HEK293 (cell line): Measurements from ENCODE around the gene DOCK3.

Experiments
- CTCF ChIA-PET: fragments of 350-600 bp; formaldehyde crosslinking; extraction: SDS; loops from one replicate; lab custom pipeline; 2021; ENCODE audit warnings: antibody characterized with exemption; lab: Yijun Ruan, JAX
- POLR2A ChIA-PET: fragments of 300-600 bp; formaldehyde crosslinking; extraction: SDS; loops from one replicate; lab custom pipeline; 2020; ENCODE audit warnings: antibody characterized with exemption, inconsistent platforms; lab: Yijun Ruan, JAX
- H3K27ac ChIP-seq: fragments of 200-500 bp; sonication (Bioruptor generic); 2 replicates; pipeline ENCODE4 v1.5.1; 2014; ENCODE audit warnings: low read depth, low read length, control low read depth, inconsistent platforms; ENCODE audit errors: extremely low read depth
- H3K36me3 ChIP-seq, 2 experiments: fragments of 200-500 bp in 1 of 2; sonication (Bioruptor generic) in 1 of 2; 1 replicate in 1 of 2; 2 replicates in 1 of 2; pipeline ENCODE4 v1.5.1; 2014 to 2017; ENCODE audit warnings: inconsistent platforms in 2 of 2, low read length in 2 of 2; ENCODE audit not compliant: control insufficient read depth in 2 of 2, insufficient read depth in 1 of 2
- H3K4me1 ChIP-seq: fragments of 200-500 bp; sonication (Bioruptor generic); 2 replicates; pipeline ENCODE4 v1.5.1; 2014; ENCODE audit warnings: mild to moderate bottlenecking, low read length, inconsistent platforms; ENCODE audit not compliant: control insufficient read depth, insufficient read depth
- H3K4me3 ChIP-seq: 2 replicates; pipeline ENCODE4 v1.5.1; 2011; ENCODE audit warnings: low read depth, mild to moderate bottlenecking, control low read depth, low read length, moderate library complexity
- H3K9me3 ChIP-seq: fragments of 200-500 bp; sonication (Bioruptor generic); 2 replicates; pipeline ENCODE4 v1.5.1; 2014; ENCODE audit warnings: low read depth, low read length, inconsistent platforms; ENCODE audit not compliant: control insufficient read depth, insufficient read depth
- BCL11A ChIP-seq: fragments of 450-650 bp; formaldehyde crosslinking; IDR thresholded peaks from 2 replicates; pipeline ENCODE4 v1.5.1; 2016; ENCODE audit warnings: low read depth, missing biosample characterization, missing genetic modification characterization
- BCL6B ChIP-seq: fragments of 450-650 bp; formaldehyde crosslinking; IDR thresholded peaks from 2 replicates; pipeline ENCODE4 v1.5.1; 2017; ENCODE audit warnings: missing biosample characterization, missing genetic modification characterization
- EGR2 ChIP-seq: fragments of 450-650 bp; formaldehyde crosslinking; IDR thresholded peaks from 2 replicates; pipeline ENCODE4 v1.5.1; 2016; ENCODE audit warnings: low read depth, missing biosample characterization, missing genetic modification characterization
- ELK4 ChIP-seq: IDR thresholded peaks from 2 replicates; pipeline ENCODE4 v1.6.1; 2011; ENCODE audit warnings: mild to moderate bottlenecking, low read depth, low read length, borderline replicate concordance
- MZF1 ChIP-seq: fragments of 450-650 bp; formaldehyde crosslinking; IDR thresholded peaks from 2 replicates; pipeline ENCODE4 v1.5.1; 2017; ENCODE audit warnings: missing biosample characterization, missing genetic modification characterization, borderline replicate concordance
- PBX3 ChIP-seq: sonication (generic); formaldehyde crosslinking; IDR thresholded peaks from 2 replicates; pipeline ENCODE4 v1.8.1; 2022; ENCODE audit warnings: mild to moderate bottlenecking, moderate library complexity, missing genetic modification reagents
- REPIN1 ChIP-seq: fragments of 450-650 bp; formaldehyde crosslinking; IDR thresholded peaks from 2 replicates; pipeline ENCODE4 v1.5.1; 2017; ENCODE audit warnings: missing biosample characterization, missing genetic modification characterization, low read depth
- REST ChIP-seq: fragments of 450-650 bp; formaldehyde crosslinking; IDR thresholded peaks from 2 replicates; pipeline ENCODE4 v1.5.1; 2016; ENCODE audit warnings: missing biosample characterization, missing genetic modification characterization
- SCRT2 ChIP-seq: fragments of 450-650 bp; formaldehyde crosslinking; IDR thresholded peaks from 2 replicates; pipeline ENCODE4 v1.5.1; 2016; ENCODE audit warnings: missing biosample characterization, missing genetic modification characterization
- ZBTB26 ChIP-seq: fragments of 450-650 bp; formaldehyde crosslinking; optimal IDR thresholded peaks from 2 replicates; pipeline ENCODE3; 2016; ENCODE audit warnings: missing biosample characterization, mild to moderate bottlenecking, missing genetic modification characterization
- ZNF16 ChIP-seq: fragments of 450-650 bp; formaldehyde crosslinking; IDR thresholded peaks from 2 replicates; pipeline ENCODE4 v1.5.1; 2016; ENCODE audit warnings: low read depth, missing biosample characterization, missing genetic modification characterization
- ZNF324 ChIP-seq: fragments of 450-650 bp; formaldehyde crosslinking; IDR thresholded peaks from 2 replicates; pipeline ENCODE4 v1.5.1; 2016; ENCODE audit warnings: missing biosample characterization, missing genetic modification characterization
- ZNF473 ChIP-seq: fragments of 450-650 bp; formaldehyde crosslinking; IDR thresholded peaks from 2 replicates; pipeline ENCODE4 v1.5.1; 2017; ENCODE audit warnings: missing biosample characterization, missing genetic modification characterization
- ZNF514 ChIP-seq: fragments of 450-650 bp; formaldehyde crosslinking; IDR thresholded peaks from 2 replicates; pipeline ENCODE4 v1.5.1; 2016; ENCODE audit warnings: missing biosample characterization, missing genetic modification characterization
- ZNF544 ChIP-seq: fragments of 450-650 bp; formaldehyde crosslinking; IDR thresholded peaks from 2 replicates; pipeline ENCODE4 v1.5.0; 2017; ENCODE audit warnings: missing biosample characterization, missing genetic modification characterization
- ZNF596 ChIP-seq: fragments of 450-650 bp; IDR thresholded peaks from 2 replicates; pipeline ENCODE4 v1.5.0; 2018; ENCODE audit warnings: missing biosample characterization, mild to moderate bottlenecking, missing genetic modification characterization, moderate library complexity
- ZNF645 ChIP-seq: fragments of 450-650 bp; formaldehyde crosslinking; IDR thresholded peaks from 2 replicates; pipeline ENCODE4; 2016; ENCODE audit warnings: missing biosample characterization, missing genetic modification characterization
- ZNF664 ChIP-seq: fragments of 450-650 bp; formaldehyde crosslinking; IDR thresholded peaks from 2 replicates; pipeline ENCODE4 v1.5.1; 2016; ENCODE audit warnings: missing biosample characterization, missing genetic modification characterization
- ZSCAN4 ChIP-seq: fragments of 450-650 bp; formaldehyde crosslinking; IDR thresholded peaks from 2 replicates; pipeline ENCODE4 v1.5.1; 2017; ENCODE audit warnings: missing biosample characterization, missing genetic modification characterization
- ZSCAN5A ChIP-seq: fragments of 450-650 bp; formaldehyde crosslinking; IDR thresholded peaks from 2 replicates; pipeline ENCODE4 v1.5.1; 2016; ENCODE audit warnings: missing biosample characterization, missing genetic modification characterization

The DOCK3 gene

GRCh38 chr3:50737193-50737905 lies 62.6 kb downstream of the DOCK3 start:
- CTCF ChIA-PET, result interaction anchor here (0.8 kb wide), 1 partner anchor 121 kb away, joined by 3 read pairs; no protein-coding TSS in a partner anchor
- Histone ChIP-seq H3K36me3 (no peaks in the 10 kb centered on the region), H3K27ac (no peak overlapping the region), H3K9me3 (no peaks in the 10 kb centered on the region), H3K4me3 (no peak overlapping the region), H3K4me1 (no peaks in the 10 kb centered on the region)
- no peak for TF ChIP-seq ZNF473 (tag by site-specific recombination)
- TF ChIP-seq BCL6B (tag by site-specific recombination), result no peak
- TF ChIP-seq ZNF324, result no peak
- no peak for TF ChIP-seq ZNF16
- TF ChIP-seq BCL11A (tag by site-specific recombination), result no peak
- no peak for TF ChIP-seq ZNF596 (tag by site-specific recombination)
- no peak for TF ChIP-seq ZSCAN5A
- no peak for TF ChIP-seq ZSCAN4
- no peak for TF ChIP-seq ZNF514 (tag by site-specific recombination)
- POLR2A ChIA-PET, result no interaction called here

GRCh38 chr3:50737906-50738598 lies 63.3 kb downstream of the DOCK3 start:
- no peaks in the 10 kb centered on the region for H3K36me3 ChIP-seq
- H3K27ac ChIP-seq, result no peak overlapping the region
- no peak overlapping the region for H3K4me3 ChIP-seq
- ChIA-PET POLR2A (no interaction called here), CTCF (interaction anchor here (0.8 kb wide), 1 partner anchor 122 kb away, joined by 3 read pairs; no protein-coding TSS in a partner anchor)
- H3K4me1 ChIP-seq, result no peaks in the 10 kb centered on the region
- no peaks in the 10 kb centered on the region for H3K9me3 ChIP-seq
- TF ChIP-seq EGR2 (tag by site-specific recombination) (no peak), PBX3 (no peak), ZBTB26 (no peak), SCRT2 (tag by site-specific recombination) (no peak), REST (tag by site-specific recombination) (no peak), ZNF544 (tag by site-specific recombination) (no peak), REPIN1 (no peak), ZNF645 (tag by site-specific recombination) (no peak), ELK4 (no peak), MZF1 (tag by site-specific recombination) (no peak), ZNF664 (tag by site-specific recombination) (no peak)
